Neural cell (in vitro differentiated cells): ENCODE measurements around the gene SPOCK1.

Experiments
- EZH2 ChIP-seq: fragments of 200-600, 300-800 bp; shearing (Covaris generic), sonication (generic); IDR thresholded peaks from 2 replicates; pipeline ENCODE4 v1.6.1; 2014; ENCODE audit warnings: antibody characterized with exemption, low read length, borderline replicate concordance, mild to moderate bottlenecking; ENCODE audit not compliant: insufficient read depth, poor library complexity, severe bottlenecking
- MXI1 ChIP-seq: fragments of 450-650 bp; conservative IDR thresholded peaks from 2 replicates; pipeline ENCODE4 v1.6.1; 2014; ENCODE audit warnings: antibody characterized with exemption, mild to moderate bottlenecking; ENCODE audit not compliant: poor library complexity, severe bottlenecking
- POLR2AphosphoS5 ChIP-seq: IDR thresholded peaks from 2 replicates; pipeline ENCODE4 v1.6.1; 2012
- TF ChIP-seq, protein P1 (sequence below): fragments of 450-650 bp; IDR thresholded peaks from 2 replicates; pipeline ENCODE4 v1.5.1; 2014; ENCODE audit warnings: antibody characterized with exemption, mild to moderate bottlenecking, moderate library complexity; ENCODE audit not compliant: poor library complexity, severe bottlenecking

DNA sequence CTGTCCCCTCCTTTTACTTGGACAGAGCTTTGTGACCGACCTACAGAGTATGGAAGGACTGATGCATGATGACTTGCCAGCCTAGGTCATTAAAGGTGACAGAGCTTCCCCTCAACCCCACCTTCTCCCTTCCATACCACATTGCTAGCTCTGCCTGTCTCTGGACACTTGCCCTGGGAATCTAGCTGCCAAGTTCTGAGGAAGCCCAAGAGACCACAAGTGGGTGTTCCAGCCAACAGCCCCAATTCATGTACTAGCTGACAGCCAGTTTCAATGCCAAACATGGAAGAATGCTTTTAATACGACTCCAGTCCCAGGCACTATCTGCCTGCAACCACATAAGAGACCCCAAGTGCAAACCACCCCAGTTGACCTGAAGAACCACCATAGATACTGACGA is 477.1 kb downstream of the SPOCK1 start:
- TF ChIP-seq, protein P1, sequence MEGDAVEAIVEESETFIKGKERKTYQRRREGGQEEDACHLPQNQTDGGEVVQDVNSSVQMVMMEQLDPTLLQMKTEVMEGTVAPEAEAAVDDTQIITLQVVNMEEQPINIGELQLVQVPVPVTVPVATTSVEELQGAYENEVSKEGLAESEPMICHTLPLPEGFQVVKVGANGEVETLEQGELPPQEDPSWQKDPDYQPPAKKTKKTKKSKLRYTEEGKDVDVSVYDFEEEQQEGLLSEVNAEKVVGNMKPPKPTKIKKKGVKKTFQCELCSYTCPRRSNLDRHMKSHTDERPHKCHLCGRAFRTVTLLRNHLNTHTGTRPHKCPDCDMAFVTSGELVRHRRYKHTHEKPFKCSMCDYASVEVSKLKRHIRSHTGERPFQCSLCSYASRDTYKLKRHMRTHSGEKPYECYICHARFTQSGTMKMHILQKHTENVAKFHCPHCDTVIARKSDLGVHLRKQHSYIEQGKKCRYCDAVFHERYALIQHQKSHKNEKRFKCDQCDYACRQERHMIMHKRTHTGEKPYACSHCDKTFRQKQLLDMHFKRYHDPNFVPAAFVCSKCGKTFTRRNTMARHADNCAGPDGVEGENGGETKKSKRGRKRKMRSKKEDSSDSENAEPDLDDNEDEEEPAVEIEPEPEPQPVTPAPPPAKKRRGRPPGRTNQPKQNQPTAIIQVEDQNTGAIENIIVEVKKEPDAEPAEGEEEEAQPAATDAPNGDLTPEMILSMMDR: no peak
- TF ChIP-seq POLR2AphosphoS5 (no peak), EZH2 (no peak), MXI1 (no peak)
